ENCODE data around the gene SHISA7.

DNA sequence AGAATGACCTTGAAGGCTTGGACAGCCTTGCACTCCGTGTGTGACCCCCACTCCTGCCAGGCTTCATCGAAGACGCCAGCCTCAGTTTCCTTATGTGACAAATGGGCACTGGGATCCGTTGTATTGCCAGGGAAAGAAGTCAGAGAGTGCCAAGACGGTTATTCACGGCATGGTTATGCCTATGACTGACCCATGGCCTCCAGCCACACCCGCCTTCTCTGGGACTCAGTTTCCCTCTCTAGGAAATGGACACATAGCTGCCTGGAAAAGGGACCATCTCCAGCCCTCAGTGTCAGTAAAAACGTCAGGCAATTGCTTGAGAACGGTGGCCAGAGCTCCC, 34.6 kb downstream of the SHISA7 start:
- no peak for TF ChIP-seq POLR2A (IDR thresholded peaks at IDR 0.05)
- TF ChIP-seq, protein P1, sequence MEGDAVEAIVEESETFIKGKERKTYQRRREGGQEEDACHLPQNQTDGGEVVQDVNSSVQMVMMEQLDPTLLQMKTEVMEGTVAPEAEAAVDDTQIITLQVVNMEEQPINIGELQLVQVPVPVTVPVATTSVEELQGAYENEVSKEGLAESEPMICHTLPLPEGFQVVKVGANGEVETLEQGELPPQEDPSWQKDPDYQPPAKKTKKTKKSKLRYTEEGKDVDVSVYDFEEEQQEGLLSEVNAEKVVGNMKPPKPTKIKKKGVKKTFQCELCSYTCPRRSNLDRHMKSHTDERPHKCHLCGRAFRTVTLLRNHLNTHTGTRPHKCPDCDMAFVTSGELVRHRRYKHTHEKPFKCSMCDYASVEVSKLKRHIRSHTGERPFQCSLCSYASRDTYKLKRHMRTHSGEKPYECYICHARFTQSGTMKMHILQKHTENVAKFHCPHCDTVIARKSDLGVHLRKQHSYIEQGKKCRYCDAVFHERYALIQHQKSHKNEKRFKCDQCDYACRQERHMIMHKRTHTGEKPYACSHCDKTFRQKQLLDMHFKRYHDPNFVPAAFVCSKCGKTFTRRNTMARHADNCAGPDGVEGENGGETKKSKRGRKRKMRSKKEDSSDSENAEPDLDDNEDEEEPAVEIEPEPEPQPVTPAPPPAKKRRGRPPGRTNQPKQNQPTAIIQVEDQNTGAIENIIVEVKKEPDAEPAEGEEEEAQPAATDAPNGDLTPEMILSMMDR (IDR thresholded peaks at IDR 0.05), result no peak

Measured in esophagus squamous epithelium (tissue), 4 donors.